OCI-LY1 (cell line): ENCODE data around the gene NR5A1.

ENCODE experiments used
- H2AFZ ChIP-seq: fragments of 200-600 bp; sonication (generic), shearing (Covaris generic); 2 replicates; pipeline ENCODE4 v1.6.0; 2014; ENCODE audit warnings: antibody characterized with exemption, mild to moderate bottlenecking, low read length
- H3F3A ChIP-seq: fragments of 200-600 bp; sonication (generic), shearing (Covaris generic); 2 replicates; pipeline ENCODE4 v1.6.0; 2014; ENCODE audit warnings: mild to moderate bottlenecking, antibody characterized with exemption, low read length, moderate library complexity; ENCODE audit not compliant: insufficient read depth
- H3K27ac ChIP-seq: fragments of 200-600 bp; sonication (generic); 2 replicates; pipeline ENCODE4 v1.5.1; 2014; ENCODE audit warnings: low read length, mixed run types, mild to moderate bottlenecking, low read depth; ENCODE audit not compliant: poor library complexity, severe bottlenecking
- H3K27me3 ChIP-seq: fragments of 200-600 bp; sonication (generic); 2 replicates; pipeline ENCODE4 v1.6.0; 2014; ENCODE audit warnings: antibody characterized with exemption, mild to moderate bottlenecking, low read length, moderate library complexity; ENCODE audit not compliant: insufficient read depth
- H3K36me3 ChIP-seq: fragments of 200-600 bp; sonication (generic); 2 replicates; pipeline ENCODE4 v1.6.1; 2014; ENCODE audit warnings: mild to moderate bottlenecking, antibody characterized with exemption, low read length, moderate library complexity, mixed read lengths; ENCODE audit not compliant: insufficient read depth
- H3K4me1 ChIP-seq: fragments of 200-600 bp; sonication (generic); 2 replicates; pipeline ENCODE4 v1.5.1; 2014; ENCODE audit warnings: mild to moderate bottlenecking, low read length, moderate library complexity; ENCODE audit not compliant: insufficient read depth, severe bottlenecking
- H3K4me2 ChIP-seq: fragments of 200-600 bp; sonication (generic), shearing (Covaris generic); 2 replicates; pipeline ENCODE4 v1.6.1; 2014; ENCODE audit warnings: low read length
- H3K4me3 ChIP-seq: fragments of 200-600 bp; sonication (generic); 2 replicates; pipeline ENCODE4 v1.5.1; 2014; ENCODE audit warnings: low read length, low read depth, mild to moderate bottlenecking, mixed read lengths; ENCODE audit not compliant: poor library complexity, severe bottlenecking
- H3K79me2 ChIP-seq: fragments of 200-600 bp; shearing (Covaris generic); 2 replicates; pipeline ENCODE4 v1.6.1; 2016; ENCODE audit warnings: mixed run types, low read length, mixed read lengths; ENCODE audit not compliant: insufficient read depth
- H3K9ac ChIP-seq: fragments of 200-600 bp; sonication (generic), shearing (Covaris generic); 2 replicates; pipeline ENCODE4 v1.6.1; 2014; ENCODE audit warnings: mild to moderate bottlenecking, low read length, mixed read lengths
- H3K9me2 ChIP-seq: fragments of 200-600 bp; sonication (generic), shearing (Covaris generic); 2 replicates; pipeline ENCODE4 v1.6.1; 2014; ENCODE audit warnings: low read depth, mild to moderate bottlenecking, low read length, mixed read lengths
- H3K9me3 ChIP-seq: fragments of 200-600 bp; shearing (Covaris generic); 2 replicates; pipeline ENCODE4 v1.6.1; 2014; ENCODE audit warnings: low read length, mixed read lengths
- H4K20me1 ChIP-seq: fragments of 200-600 bp; sonication (generic), shearing (Covaris generic); 2 replicates; pipeline ENCODE4 v1.6.0; 2016; ENCODE audit warnings: mild to moderate bottlenecking, low read length; ENCODE audit not compliant: insufficient read depth
- EZH2 ChIP-seq: fragments of 200-600 bp; sonication (generic), shearing (Covaris generic); IDR thresholded peaks from 2 replicates; pipeline ENCODE4 v1.8.0; 2017; ENCODE audit warnings: borderline replicate concordance, mixed run types, mild to moderate bottlenecking, antibody characterized with exemption, low read length, moderate library complexity, mixed read lengths
- TF ChIP-seq, protein P1 (sequence below): fragments of 200-600 bp; sonication (generic), shearing (Covaris generic); IDR thresholded peaks from 2 replicates; pipeline ENCODE4 v1.5.1; 2017; ENCODE audit warnings: mild to moderate bottlenecking, antibody characterized with exemption, low read length, moderate library complexity, mixed read lengths

The NR5A1 gene

DNA sequence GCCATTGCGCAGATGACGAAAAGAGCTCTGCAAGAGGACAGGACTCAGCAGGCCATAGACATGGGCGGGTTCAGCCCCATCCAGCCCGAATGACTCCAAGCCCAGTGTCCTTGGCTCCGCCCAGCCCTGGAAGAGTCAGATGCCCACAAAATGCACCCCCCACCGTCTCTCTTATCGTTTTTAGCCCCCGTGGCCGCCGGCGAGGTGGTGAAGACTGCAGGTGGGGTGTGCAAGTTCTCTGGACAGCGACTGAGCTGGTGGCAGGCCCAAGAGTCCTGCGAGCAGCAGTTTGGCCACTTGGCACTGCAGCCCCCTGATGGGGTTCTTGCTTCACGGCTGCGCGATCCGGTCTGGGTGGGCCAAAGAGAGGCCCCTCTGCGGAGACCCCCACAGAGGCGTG, 54.9 kb downstream of the NR5A1 start:
- Histone ChIP-seq H3K4me3 (no peak overlapping the region), H2AFZ (no peak overlapping the region), H3K27ac (no peak overlapping the region)

DNA sequence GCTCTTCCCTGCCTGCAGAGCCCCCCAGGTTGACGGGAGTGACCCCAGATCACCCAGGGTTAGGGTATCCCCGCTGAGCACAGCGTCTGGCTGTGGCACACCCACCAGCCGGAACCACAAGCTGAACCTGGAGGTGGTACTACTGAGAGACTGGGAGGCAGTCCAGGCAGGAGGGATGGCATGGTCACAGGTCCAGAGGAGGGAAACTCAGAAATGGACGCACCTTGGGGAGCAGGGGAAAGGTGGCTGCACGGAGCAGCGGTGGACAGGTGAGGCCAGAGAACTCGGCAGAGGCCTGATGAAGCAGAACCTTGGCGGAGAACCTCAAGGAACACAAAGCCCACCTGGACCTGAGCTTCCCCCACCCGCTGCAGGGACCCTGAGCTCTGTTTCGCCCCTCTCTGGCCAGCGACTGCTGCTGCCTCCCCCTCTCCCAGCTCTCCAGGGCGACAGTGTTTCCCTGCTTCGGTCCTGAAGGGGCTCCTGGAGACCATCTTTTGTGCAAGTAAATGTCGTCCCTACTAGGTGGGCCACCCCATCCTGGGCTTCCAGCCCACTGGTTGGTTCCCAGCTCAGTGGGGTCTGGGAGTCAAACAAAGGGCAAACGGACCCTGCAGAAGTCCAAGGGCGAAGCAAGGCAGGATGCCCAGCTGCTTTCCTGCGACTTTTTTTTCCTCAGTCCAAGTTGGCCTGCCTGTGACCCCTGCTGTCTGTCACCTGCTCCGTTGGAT, 56.1 kb downstream of the NR5A1 start:
- H3K4me1 ChIP-seq = no peaks in the 10 kb centered on the region
- H3K9ac ChIP-seq = no peak overlapping the region
- H3F3A ChIP-seq = no peaks in the 10 kb centered on the region
- no peaks in the 10 kb centered on the region for H3K9me3 ChIP-seq
- no peaks in the 10 kb centered on the region for H4K20me1 ChIP-seq
- H2AFZ ChIP-seq = no peak overlapping the region
- TF ChIP-seq, protein P1, sequence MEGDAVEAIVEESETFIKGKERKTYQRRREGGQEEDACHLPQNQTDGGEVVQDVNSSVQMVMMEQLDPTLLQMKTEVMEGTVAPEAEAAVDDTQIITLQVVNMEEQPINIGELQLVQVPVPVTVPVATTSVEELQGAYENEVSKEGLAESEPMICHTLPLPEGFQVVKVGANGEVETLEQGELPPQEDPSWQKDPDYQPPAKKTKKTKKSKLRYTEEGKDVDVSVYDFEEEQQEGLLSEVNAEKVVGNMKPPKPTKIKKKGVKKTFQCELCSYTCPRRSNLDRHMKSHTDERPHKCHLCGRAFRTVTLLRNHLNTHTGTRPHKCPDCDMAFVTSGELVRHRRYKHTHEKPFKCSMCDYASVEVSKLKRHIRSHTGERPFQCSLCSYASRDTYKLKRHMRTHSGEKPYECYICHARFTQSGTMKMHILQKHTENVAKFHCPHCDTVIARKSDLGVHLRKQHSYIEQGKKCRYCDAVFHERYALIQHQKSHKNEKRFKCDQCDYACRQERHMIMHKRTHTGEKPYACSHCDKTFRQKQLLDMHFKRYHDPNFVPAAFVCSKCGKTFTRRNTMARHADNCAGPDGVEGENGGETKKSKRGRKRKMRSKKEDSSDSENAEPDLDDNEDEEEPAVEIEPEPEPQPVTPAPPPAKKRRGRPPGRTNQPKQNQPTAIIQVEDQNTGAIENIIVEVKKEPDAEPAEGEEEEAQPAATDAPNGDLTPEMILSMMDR = no peak
- no peak for TF ChIP-seq EZH2
- no peaks in the 10 kb centered on the region for H3K9me2 ChIP-seq
- no peaks in the 10 kb centered on the region for H3K79me2 ChIP-seq
- no peak overlapping the region for H3K4me2 ChIP-seq
- H3K27ac ChIP-seq = no peak overlapping the region
- no peak overlapping the region for H3K4me3 ChIP-seq
- H3K36me3 ChIP-seq = no peaks in the 10 kb centered on the region
- H3K27me3 ChIP-seq = no peaks in the 10 kb centered on the region

More for the DNA sequence above, 54.9 kb downstream of the NR5A1 start:
- no peak for TF ChIP-seq EZH2
- TF ChIP-seq, protein P1 = no peak
- H3K4me1 ChIP-seq = no peaks in the 10 kb centered on the region
- no peak overlapping the region for H3K9ac ChIP-seq
- H3K9me2 ChIP-seq = no peaks in the 10 kb centered on the region
- no peaks in the 10 kb centered on the region for H4K20me1 ChIP-seq
- H3F3A ChIP-seq = no peaks in the 10 kb centered on the region
- no peaks in the 10 kb centered on the region for H3K27me3 ChIP-seq
- H3K9me3 ChIP-seq = no peaks in the 10 kb centered on the region
- no peak overlapping the region for H3K4me2 ChIP-seq
- no peaks in the 10 kb centered on the region for H3K36me3 ChIP-seq
- H3K79me2 ChIP-seq = no peaks in the 10 kb centered on the region

DNA sequence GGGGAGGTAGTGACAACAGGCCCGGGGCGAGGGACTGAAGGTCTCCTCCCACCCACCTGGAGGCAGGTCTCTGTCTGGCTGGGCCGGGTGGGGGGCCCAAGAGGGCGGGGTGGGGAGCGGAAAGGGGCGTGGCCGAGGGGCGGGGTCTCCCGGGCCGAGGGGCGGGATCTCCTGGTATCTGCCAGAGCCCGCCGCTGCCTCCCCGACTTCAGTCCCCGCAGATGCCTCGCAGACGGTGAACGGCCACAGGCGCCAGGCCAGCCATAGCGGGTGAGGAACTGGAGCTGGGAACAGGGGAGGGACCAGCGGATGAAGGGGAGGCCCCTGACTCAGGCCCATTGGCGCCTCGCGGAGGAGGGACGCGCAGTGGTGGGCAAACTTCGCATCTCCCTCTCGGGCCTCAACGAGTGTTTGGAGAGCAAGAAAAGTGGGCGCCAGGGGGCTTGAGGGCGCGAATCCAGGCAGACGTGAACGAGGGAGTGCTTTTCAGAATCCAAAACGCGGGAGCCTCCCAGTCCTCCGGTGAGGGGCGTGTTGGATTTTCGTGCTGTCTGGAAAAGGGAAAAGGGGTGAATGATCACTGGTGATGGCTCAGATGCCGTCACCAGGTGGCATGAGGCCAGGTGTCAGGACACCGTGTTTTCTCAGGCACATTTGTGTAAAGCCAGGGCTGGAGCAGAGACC, 56.8 kb downstream of the NR5A1 start, which contains the start of gene ADGRD2:
TSS of gene ADGRD2 (plus strand) at position 211 of the 684 bp plus-strand sequence. CDS start 1,216 bp downstream, outside the sequence.
- Histone ChIP-seq H3K9me2 (no peaks in the 10 kb centered on the region), H2AFZ (no peak within 1 kb of the TSS), H3K9me3 (no peaks in the 10 kb centered on the region), H3K4me2 (0 out of 2 replicates have a peak within 1 kb of the TSS, but pooled peaks have one; percentile 9), H3F3A (no peaks in the 10 kb centered on the region), H3K79me2 (no peaks in the 10 kb centered on the region), H3K27ac (no peak within 1 kb of the TSS), H3K27me3 (no peaks in the 10 kb centered on the region), H3K4me1 (no peaks in the 10 kb centered on the region), H3K36me3 (no peaks in the 10 kb centered on the region), H3K9ac (no peak within 1 kb of the TSS), H4K20me1 (no peaks in the 10 kb centered on the region), H3K4me3 (no peak within 1 kb of the TSS)
- TF ChIP-seq, protein P1 = no peak
- TF ChIP-seq EZH2 = no peak
